Peyer's patch (tissue), 4 donors: ENCODE results near the gene ARHGAP27. TPM values are rescaled to one million over a fixed set of nuclear protein-coding genes. Genes with fewer than 3 reads are reported as not detected.

Experiments used
- DNase-seq, 3 donors: peaks; one replicate each; pipeline ENCODE4 v3.0.0-alpha.2; 2017 to 2019
- H3K27ac ChIP-seq, 4 donors: fragments of 200-600 bp; sonication (generic); one replicate each; pipeline ENCODE4 v1.5.1; 2016 to 2019
- H3K27me3 ChIP-seq, 2 donors: fragments of 200-600 bp; sonication (generic); one replicate each; pipeline ENCODE4 v1.5.1; 2019
- H3K36me3 ChIP-seq, 3 donors: fragments of 200-600 bp; sonication (generic); one replicate each; pipeline ENCODE4 v1.5.1; 2016 to 2019
- H3K4me1 ChIP-seq, 4 donors: fragments of 200-600 bp; sonication (generic); one replicate each; pipeline ENCODE4 v1.5.1; 2016 to 2019
- H3K4me3 ChIP-seq, 4 donors: fragments of 200-600 bp; sonication (generic); 1 replicate in 3 of 4; 2 replicates in 1 of 4; pipeline ENCODE4 v1.5.1; 2016 to 2019; ENCODE audit warnings: mild to moderate bottlenecking in 1 of 4
- H3K9me3 ChIP-seq, 4 donors: fragments of 200-600 bp; sonication (generic); one replicate each; pipeline ENCODE4 v1.5.1; 2016 to 2019; ENCODE audit warnings: mild to moderate bottlenecking in 1 of 4
- CTCF ChIP-seq, 6 experiments: fragments of 450-650 bp in 4 of 6; fragments of 200-600 bp in 2 of 6; sonication (generic) in 1 of 6; IDR thresholded peaks; one replicate each; pipeline ENCODE4 v1.5.1; 2017 to 2019; ENCODE audit warnings: antibody characterized with exemption in 6 of 6, mild to moderate bottlenecking in 3 of 6, moderate library complexity in 1 of 6
- POLR2A ChIP-seq, 2 donors: fragments of 450-650 bp; IDR thresholded peaks; one replicate each; pipeline ENCODE4 v1.5.1; 2017; ENCODE audit warnings: antibody characterized with exemption in 2 of 2, mild to moderate bottlenecking in 2 of 2, moderate library complexity in 2 of 2
- total RNA-seq, 4 donors: library from RNA; depleted of rRNA; stranded (reverse); fragments of >200 nt; gene quantifications; one replicate each; pipeline ENCODE4 v1.1.0, GENCODE V29; 2016

The ARHGAP27 gene
- total RNA-seq, 4 donors from 2014 or later: 112 to 385 (median 258) TPM

DNA sequence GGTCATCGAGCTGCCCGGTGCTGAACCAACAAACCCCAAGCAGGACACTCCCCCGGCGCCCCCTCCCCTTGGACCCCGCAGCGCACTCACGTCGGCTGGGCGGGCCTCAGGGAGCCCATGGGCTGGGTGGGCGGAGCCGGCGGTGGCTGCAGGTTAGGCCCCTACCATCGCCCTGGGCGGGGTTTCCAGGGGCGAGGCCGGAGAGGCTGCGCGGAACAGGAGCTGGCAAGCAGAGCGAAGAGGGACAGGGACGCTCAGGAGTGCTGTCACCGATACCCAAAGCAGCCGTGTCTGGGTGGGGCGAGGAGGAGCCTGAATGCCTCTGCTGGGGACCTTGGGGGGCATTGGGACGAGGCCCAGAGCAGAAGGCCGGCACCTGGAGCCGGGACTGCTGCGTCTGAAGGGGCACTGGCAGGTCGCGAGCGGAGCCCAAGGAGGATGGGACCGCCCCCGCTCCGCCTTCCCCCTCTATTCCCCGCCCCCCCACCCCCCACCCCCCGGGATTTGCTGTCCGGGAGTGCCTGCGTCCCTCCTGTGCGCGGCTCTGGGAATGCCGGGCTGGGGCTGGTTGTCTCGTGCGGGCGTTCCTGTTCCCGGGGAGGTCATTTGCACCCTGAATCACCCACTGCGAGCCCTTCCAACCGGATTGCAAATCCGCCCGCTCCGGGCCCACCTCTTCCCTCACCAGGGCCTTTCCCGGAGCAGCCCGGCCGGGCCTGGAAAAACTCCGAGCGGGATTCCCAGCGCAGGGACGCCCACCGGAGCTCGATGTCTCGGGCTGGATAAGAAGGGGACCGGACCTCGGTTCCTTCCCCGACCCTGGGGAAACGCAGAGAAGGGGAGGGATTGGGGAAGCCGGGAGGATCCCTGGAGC lies 902 bp downstream of the ARHGAP27 start:
- peaks cover 4 to 55% (median 17%) of the 10 kb centered on the region in 4 donors for H3K4me1 ChIP-seq
- peak overlapping the region; percentile 33 to 76 (median 72) for H3K27ac ChIP-seq
- no peaks in the 10 kb centered on the region for H3K27me3 ChIP-seq
- TF ChIP-seq CTCF (IDR thresholded peaks at IDR 0.05): no peak
- TF ChIP-seq POLR2A (IDR thresholded peaks at IDR 0.05): peak; percentile 43 to 68
- H3K9me3 ChIP-seq: no peaks in the 10 kb centered on the region
- peak; percentile 89 to 94 (median 91) for DNase-seq
- peaks cover 0 to 14% (median 0%) of the 10 kb centered on the region in 3 donors for H3K36me3 ChIP-seq
- H3K4me3 ChIP-seq: peak overlapping the region; percentile 34 to 60 (median 55)

DNA sequence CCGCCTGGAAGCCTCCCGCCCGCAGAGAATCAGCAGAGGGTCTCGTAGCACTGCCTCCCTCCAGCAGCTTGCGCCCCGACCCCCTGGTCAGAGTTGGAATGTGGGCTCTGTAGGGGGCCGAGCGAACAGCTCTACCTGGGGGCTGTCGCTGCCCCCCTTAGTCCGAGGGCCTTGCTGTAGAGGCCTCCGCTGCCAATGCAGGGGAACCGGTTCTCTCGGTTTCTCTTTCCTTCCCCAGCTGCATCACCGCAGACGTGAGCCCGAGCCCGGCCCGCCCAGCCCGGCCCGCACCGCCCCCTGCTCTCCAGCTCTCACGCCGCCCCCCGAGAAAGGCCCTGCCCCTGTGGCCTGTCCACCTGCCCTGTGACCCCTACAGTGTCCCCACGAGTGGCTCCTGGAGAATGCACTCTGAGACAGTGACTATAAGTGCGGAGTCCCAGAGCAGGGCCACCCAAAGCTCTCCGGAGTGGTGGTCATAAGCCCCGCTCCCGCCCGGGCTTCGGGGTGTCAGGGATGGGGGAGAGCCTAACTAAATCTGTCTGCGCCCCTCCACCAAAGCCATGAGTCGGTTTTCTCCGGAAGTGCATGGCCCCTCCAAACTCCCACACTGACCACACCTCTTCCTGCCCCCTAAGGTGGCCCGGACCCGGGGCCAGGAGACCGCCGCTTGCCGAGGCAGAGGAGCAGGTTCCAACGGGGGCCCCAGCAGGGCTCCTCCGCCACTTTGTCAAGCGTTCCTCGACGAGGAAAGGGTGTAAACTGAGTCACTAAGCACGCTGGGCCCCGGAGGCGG lies 1.7 kb downstream of the ARHGAP27 start:
- Histone ChIP-seq H3K27me3 (no peaks in the 10 kb centered on the region), H3K4me1 (peaks cover 4 to 61% (median 17%) of the 10 kb centered on the region in 4 donors), H3K9me3 (no peaks in the 10 kb centered on the region), H3K4me3 (peak overlapping the region; percentile 34 to 60 (median 55)), H3K27ac (peak overlapping the region; percentile 33 to 76 (median 72)), H3K36me3 (peaks cover 0 to 6% (median 0%) of the 10 kb centered on the region in 3 donors)
- peak; percentile 65 to 80 (median 77) for DNase-seq
- TF ChIP-seq CTCF (IDR thresholded peaks at IDR 0.05) (no peak), POLR2A (IDR thresholded peaks at IDR 0.05) (peak in 1 of 2 donors; percentile 52)

GRCh38 chr17:45430006-45430737 lies 2.5 kb downstream of the ARHGAP27 start:
- no peak for DNase-seq
- Histone ChIP-seq H3K27me3 (no peaks in the 10 kb centered on the region), H3K36me3 (no peaks in the 10 kb centered on the region), H3K27ac (peak overlapping the region in 3 of 4 donors; percentile 68 to 76 (median 75)), H3K4me1 (peaks cover 4 to 63% (median 17%) of the 10 kb centered on the region in 4 donors), H3K4me3 (peak overlapping the region; percentile 34 to 60 (median 55)), H3K9me3 (no peaks in the 10 kb centered on the region)
- no peak for TF ChIP-seq POLR2A (IDR thresholded peaks at IDR 0.05)
- no peak for TF ChIP-seq CTCF (IDR thresholded peaks at IDR 0.05)

GRCh38 chr17:45429339-45430005 lies 3.2 kb downstream of the ARHGAP27 start:
- Histone ChIP-seq H3K9me3 (no peaks in the 10 kb centered on the region), H3K27me3 (no peaks in the 10 kb centered on the region), H3K4me1 (peaks cover 4 to 63% (median 17%) of the 10 kb centered on the region in 4 donors), H3K36me3 (no peaks in the 10 kb centered on the region), H3K4me3 (peak overlapping the region in 3 of 4 donors; percentile 27 to 60 (median 33)), H3K27ac (peak overlapping the region in 2 of 4 donors; percentile 8 to 77)
- DNase-seq: peak in 2 of 3 donors; percentile 68 to 80
- TF ChIP-seq CTCF (IDR thresholded peaks at IDR 0.05) (no peak), POLR2A (IDR thresholded peaks at IDR 0.05) (no peak)
